Ishikawa (cell line): ENCODE results near the gene KNTC1.

ENCODE experiments used
- CEBPB ChIP-seq: IDR thresholded peaks from 2 replicates; pipeline ENCODE4 v1.6.1; 2012
- CREB1 ChIP-seq: IDR thresholded peaks from 2 replicates; pipeline ENCODE4 v1.6.1; 2012; ENCODE audit warnings: low read depth
- EGR1 ChIP-seq: IDR thresholded peaks from 2 replicates; pipeline ENCODE4 v1.6.1; 2012
- EP300 ChIP-seq: IDR thresholded peaks from 2 replicates; pipeline ENCODE4 v1.6.1; 2012; ENCODE audit warnings: borderline replicate concordance
- FOXM1 ChIP-seq: IDR thresholded peaks from 2 replicates; pipeline ENCODE4 v1.6.1; 2012; ENCODE audit warnings: low read depth, borderline replicate concordance
- NFIC ChIP-seq: IDR thresholded peaks from 2 replicates; pipeline ENCODE4 v1.6.1; 2012
- RAD21 ChIP-seq: IDR thresholded peaks from 2 replicates; pipeline ENCODE4 v1.6.1; 2012; ENCODE audit warnings: low read depth
- TAF1 ChIP-seq: IDR thresholded peaks from 2 replicates; pipeline ENCODE4 v1.6.1; 2012; ENCODE audit warnings: low read depth, mild to moderate bottlenecking
- TCF12 ChIP-seq: IDR thresholded peaks from 2 replicates; pipeline ENCODE4 v1.6.1; 2012; ENCODE audit warnings: low read depth
- TEAD4 ChIP-seq: IDR thresholded peaks from 2 replicates; pipeline ENCODE4 v1.6.1; 2012
- YY1 ChIP-seq: IDR thresholded peaks from 2 replicates; pipeline ENCODE4 v1.6.1; 2012; ENCODE audit warnings: low read depth
- ZBTB7A ChIP-seq: IDR thresholded peaks from 2 replicates; pipeline ENCODE4 v1.6.1; 2012; ENCODE audit warnings: low read depth
- TF ChIP-seq, protein P1 (sequence below): IDR thresholded peaks from 2 replicates; pipeline ENCODE4 v1.6.1; 2012
- TF ChIP-seq, protein P2 (sequence below): IDR thresholded peaks from 2 replicates; pipeline ENCODE4 v1.6.1; 2012; ENCODE audit warnings: low read depth, mild to moderate bottlenecking
- TF ChIP-seq, protein P3 (sequence below): IDR thresholded peaks from 2 replicates; pipeline ENCODE4 v1.6.1; 2012

Gene KNTC1

DNA sequence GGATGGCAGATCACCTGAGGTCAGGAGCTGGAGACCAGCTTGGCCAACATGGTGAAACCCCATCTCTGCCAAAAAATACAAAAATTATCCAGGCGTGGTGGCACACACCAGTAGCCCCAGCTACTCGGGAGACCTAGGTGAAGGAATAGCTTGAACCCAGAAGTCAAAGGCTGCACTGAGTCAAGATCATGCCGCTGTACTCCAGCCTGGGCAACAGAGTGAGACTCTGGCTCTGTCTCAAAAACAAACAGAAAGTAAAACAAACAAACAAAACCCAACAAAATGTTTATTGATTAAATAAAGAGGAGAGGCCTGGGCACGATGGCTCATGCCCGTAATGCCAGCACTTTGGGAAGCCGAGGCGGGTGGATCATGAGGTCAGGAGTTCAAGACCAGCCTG is 31.8 kb upstream of the KNTC1 start:
- TF ChIP-seq ZBTB7A (no peak), YY1 (no peak), CEBPB (no peak), TCF12 (no peak), FOXM1 (no peak), TAF1 (no peak), NFIC (no peak), EP300 (no peak), RAD21 (no peak), TEAD4 (no peak), CREB1 (no peak)
- TF ChIP-seq, protein P1, sequence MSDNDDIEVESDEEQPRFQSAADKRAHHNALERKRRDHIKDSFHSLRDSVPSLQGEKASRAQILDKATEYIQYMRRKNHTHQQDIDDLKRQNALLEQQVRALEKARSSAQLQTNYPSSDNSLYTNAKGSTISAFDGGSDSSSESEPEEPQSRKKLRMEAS: no peak
- TF ChIP-seq, protein P2, sequence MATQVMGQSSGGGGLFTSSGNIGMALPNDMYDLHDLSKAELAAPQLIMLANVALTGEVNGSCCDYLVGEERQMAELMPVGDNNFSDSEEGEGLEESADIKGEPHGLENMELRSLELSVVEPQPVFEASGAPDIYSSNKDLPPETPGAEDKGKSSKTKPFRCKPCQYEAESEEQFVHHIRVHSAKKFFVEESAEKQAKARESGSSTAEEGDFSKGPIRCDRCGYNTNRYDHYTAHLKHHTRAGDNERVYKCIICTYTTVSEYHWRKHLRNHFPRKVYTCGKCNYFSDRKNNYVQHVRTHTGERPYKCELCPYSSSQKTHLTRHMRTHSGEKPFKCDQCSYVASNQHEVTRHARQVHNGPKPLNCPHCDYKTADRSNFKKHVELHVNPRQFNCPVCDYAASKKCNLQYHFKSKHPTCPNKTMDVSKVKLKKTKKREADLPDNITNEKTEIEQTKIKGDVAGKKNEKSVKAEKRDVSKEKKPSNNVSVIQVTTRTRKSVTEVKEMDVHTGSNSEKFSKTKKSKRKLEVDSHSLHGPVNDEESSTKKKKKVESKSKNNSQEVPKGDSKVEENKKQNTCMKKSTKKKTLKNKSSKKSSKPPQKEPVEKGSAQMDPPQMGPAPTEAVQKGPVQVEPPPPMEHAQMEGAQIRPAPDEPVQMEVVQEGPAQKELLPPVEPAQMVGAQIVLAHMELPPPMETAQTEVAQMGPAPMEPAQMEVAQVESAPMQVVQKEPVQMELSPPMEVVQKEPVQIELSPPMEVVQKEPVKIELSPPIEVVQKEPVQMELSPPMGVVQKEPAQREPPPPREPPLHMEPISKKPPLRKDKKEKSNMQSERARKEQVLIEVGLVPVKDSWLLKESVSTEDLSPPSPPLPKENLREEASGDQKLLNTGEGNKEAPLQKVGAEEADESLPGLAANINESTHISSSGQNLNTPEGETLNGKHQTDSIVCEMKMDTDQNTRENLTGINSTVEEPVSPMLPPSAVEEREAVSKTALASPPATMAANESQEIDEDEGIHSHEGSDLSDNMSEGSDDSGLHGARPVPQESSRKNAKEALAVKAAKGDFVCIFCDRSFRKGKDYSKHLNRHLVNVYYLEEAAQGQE: no peak
- TF ChIP-seq, protein P3, sequence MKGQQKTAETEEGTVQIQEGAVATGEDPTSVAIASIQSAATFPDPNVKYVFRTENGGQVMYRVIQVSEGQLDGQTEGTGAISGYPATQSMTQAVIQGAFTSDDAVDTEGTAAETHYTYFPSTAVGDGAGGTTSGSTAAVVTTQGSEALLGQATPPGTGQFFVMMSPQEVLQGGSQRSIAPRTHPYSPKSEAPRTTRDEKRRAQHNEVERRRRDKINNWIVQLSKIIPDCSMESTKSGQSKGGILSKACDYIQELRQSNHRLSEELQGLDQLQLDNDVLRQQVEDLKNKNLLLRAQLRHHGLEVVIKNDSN: no peak

DNA sequence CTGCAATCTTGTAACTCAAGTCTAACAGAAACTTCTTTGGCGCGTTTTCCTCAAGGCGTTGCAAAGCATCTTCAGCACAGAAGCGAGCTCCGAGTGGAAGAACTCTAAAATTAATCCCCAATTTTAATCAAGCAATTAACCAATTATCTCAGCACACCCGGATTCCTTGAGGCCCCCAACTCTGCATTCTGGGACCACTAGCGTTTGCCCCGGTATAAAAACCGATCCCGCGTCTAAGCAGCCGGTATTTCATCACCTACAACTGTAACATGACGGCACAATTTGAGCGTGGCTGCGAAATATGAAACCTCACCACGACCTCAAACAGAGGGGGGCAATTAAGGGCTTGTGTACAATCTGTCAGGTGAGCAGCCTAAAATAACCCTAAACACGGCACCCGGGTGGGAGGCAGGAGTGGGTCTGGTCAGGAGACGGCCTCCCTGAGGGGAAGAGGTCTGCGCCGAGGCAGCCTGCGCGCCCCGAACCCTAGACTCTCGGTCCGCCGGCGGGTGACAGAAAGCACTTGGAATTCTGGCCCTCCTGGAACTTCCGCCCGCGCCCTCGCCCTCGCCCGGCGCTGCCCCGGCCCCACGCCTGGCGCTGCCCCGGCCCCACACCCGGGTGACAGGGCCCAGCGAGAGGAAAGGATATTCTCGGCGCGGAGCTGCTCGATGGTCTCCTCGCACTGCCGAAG is 26.9 kb upstream of the KNTC1 start:
- TF ChIP-seq, protein P1: peak; percentile 63
- TF ChIP-seq CREB1 (peak; percentile 57; the same call in 1 of the 2 replicates), CEBPB (peak; percentile 77), TEAD4 (peak; percentile 43; the same call in 1 of the 2 replicates), TCF12 (0 out of 2 replicates have a peak, but pooled peaks have one; percentile 29), TAF1 (no peak)

DNA sequence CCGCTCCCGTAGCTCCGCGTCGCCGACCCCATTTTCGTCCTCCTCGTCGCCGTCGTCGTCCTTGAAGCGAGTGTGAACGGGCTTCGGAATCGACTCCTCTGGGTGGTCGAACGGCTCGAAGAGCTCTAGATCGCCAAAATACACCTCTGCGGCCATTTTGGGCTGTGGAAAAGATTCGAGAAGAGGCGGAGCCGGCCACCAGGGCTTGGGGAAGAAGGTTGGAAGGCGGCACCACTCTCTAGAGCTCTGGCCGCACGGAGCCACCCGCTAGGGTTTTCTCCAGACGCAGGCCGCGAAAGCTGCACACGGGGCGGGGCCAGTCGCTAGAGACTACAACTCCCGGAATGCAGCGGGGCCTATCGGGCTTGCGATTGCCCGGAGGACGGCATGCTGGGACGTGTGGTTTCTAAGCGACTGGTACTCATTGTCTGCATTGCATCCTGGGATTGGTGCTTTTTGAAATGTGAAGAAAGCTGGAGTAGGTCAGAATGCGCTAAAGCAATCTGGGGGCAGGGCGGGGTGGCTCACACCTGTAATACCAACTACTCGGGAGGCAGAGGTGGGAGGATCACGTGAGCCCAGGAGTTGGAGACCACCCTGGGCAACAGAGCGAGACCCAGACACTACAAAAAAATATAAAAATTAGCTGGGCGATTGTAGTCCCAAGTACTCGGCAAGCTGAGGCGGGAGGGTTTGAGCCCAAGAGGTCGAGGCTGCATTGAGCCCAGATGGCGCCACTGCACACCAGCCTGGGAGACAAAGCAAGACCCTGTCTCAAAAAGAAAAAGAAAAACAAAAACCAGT is 26.2 kb upstream of the KNTC1 start, which contains the start of gene ZCCHC8:
Gene ZCCHC8, minus strand, starts transcription at position 248 of the 804 bp plus-strand sequence. Its CDS starts 92 bp downstream, at position 156.
- peak; percentile 93 for TF ChIP-seq FOXM1
- TF ChIP-seq CREB1: peak; percentile 58; the same call in 1 of the 2 replicates
- TF ChIP-seq, protein P1: peak; percentile 10; the same call in 1 of the 2 replicates
- peak; percentile 85 for TF ChIP-seq YY1
- peak; percentile 68; the same call in 1 of the 2 replicates for TF ChIP-seq TCF12
- TF ChIP-seq, protein P3: peak; percentile 53; the same call in 1 of the 2 replicates
- peak; percentile 64 for TF ChIP-seq TEAD4
- TF ChIP-seq, protein P2: no peak
- TF ChIP-seq EGR1: no peak
- TF ChIP-seq TAF1: peak; percentile 80

DNA sequence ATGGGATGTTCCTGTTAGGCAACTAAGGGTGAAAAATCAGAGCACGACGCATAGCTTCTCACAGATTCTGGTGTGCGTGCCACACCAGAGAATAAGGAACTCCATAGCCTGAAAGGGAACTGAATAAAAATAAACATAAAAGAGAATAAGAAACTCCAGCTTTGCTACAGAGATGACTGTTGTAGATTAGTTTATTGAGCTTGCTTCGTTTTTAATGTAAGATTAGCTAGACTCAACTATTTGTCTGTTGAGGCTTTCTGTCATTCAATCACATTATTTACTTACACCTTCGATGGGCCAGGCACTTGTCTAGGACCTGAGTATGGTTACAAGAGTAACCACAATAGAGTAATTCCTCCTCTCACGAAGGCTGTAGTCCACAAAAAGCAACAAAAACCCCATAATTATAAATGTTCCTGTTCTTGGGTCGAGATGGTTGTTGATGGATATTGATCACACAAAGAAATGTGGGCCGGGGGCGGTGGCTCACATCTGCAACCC is 25.5 kb upstream of the KNTC1 start:
- TF ChIP-seq TCF12 (no peak), YY1 (no peak), FOXM1 (no peak)

DNA sequence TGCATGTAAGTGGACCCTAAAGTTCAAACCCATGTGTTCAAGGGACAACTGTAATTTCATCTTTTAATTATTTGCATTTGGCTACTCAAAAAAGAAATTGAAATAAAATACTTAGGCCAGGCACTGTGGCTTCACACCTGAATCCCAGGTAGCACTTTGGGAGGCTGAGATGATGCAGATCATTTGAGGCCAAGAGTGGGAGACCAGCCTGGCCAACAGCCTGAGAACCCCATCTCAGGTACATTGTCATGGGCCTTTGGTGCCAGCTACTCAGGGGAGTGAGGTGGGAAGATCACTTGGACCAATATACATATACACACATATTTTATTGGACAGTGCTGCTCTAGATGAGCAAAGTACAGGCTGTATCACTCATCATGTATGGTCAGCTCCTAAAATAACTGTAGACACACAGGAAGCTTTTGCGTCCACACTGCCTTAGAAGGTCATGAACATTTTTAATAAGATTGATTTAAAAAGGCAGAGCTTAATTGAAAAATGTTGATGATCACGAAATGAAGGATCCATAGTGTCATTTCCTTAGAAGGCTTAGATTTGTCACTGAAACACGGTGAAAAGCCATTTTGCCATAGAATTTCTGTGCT is 23.8 kb upstream of the KNTC1 start:
- no peak for TF ChIP-seq EP300
